GM12878 (cell line): ENCODE results near the gene CSRP1. TPM values are rescaled to one million over a fixed set of nuclear protein-coding genes. Genes with fewer than 3 reads are reported as not detected.

ENCODE experiments used
- ATAC-seq: fragments of 200-7000 bp; cut with Tn5 transposase; 3 replicates; pipeline ENCODE4 v1.9.1; 2020; ENCODE audit warnings: mild to moderate bottlenecking, moderate library complexity
- BruUV-seq: library from RNA; stranded (reverse); fragments of 400-500 nt; replicated peaks from 2 replicates; lab custom pipeline; 2021; lab: Mats Ljungman, UMichigan
- CTCF ChIA-PET: fragments of 300-600 bp; sonication (Branson Sonifier 250); formaldehyde crosslinking; extraction: SDS; loops from one replicate; lab custom pipeline; 2021; ENCODE audit warnings: inconsistent platforms; lab: Yijun Ruan, JAX
- POLR2A ChIA-PET: fragments of 350-600 bp; formaldehyde crosslinking; extraction: SDS; loops from one replicate; lab custom pipeline; 2021; ENCODE audit warnings: inconsistent platforms; lab: Charles Lee
- RAD21 ChIA-PET: fragments of 300-600 bp; sonication (Branson Sonifier 250); formaldehyde crosslinking; loops from one replicate; lab custom pipeline; 2023; ENCODE audit warnings: antibody characterized with exemption; ENCODE audit not compliant: unreplicated experiment; lab: Charles Lee
- SMC1A ChIA-PET: fragments of 300-600 bp; sonication (Branson Sonifier 250); formaldehyde crosslinking; loops from one replicate; lab custom pipeline; 2023; ENCODE audit not compliant: unreplicated experiment, uncharacterized antibody; lab: Charles Lee
- DNase-seq: peaks from one replicate; pipeline ENCODE4 v3.0.0-alpha.2; 2011; ENCODE audit warnings: low read depth, low spot score
- FAIRE-seq: peaks from 3 replicates; lab custom pipeline; 2011; peaks lifted over from hg19 to GRCh38; lab: Jason Lieb, UNC
- H2AFZ ChIP-seq: 2 replicates; pipeline ENCODE4 v1.6.0; 2011; ENCODE audit warnings: low read depth, low read length, control low read depth; ENCODE audit not compliant: control insufficient read depth
- H3K27ac ChIP-seq: 2 replicates; pipeline ENCODE4 v1.5.1; 2011; ENCODE audit warnings: control low read depth; ENCODE audit not compliant: control insufficient read depth, insufficient read depth
- H3K27me3 ChIP-seq, 2 experiments: replicated peaks in 1 of 2; 2 replicates each; pipeline versions ENCODE4 v1.6.0 to v1.6.1; 2011; ENCODE audit warnings: low read length in 1 of 2; ENCODE audit not compliant: control insufficient read depth in 2 of 2, insufficient read depth in 2 of 2
- H3K36me3 ChIP-seq, 2 experiments: 2 replicates each; pipeline ENCODE4 v1.5.1; 2011; ENCODE audit warnings: low read length in 1 of 2; ENCODE audit not compliant: control insufficient read depth in 2 of 2, insufficient read depth in 2 of 2
- H3K4me1 ChIP-seq: 2 replicates; pipeline ENCODE4 v1.6.1; 2011; ENCODE audit warnings: mild to moderate bottlenecking, low read length, moderate library complexity, mixed read lengths; ENCODE audit not compliant: control insufficient read depth, insufficient read depth
- H3K4me2 ChIP-seq: 2 replicates; pipeline ENCODE4 v1.6.0; 2011; ENCODE audit warnings: control low read depth; ENCODE audit not compliant: control insufficient read depth, insufficient read depth
- H3K4me3 ChIP-seq: fragments of 200-600 bp; sonication (generic); 2 replicates; pipeline ENCODE4 v1.5.1; 2016
- H3K79me2 ChIP-seq: 2 replicates; pipeline ENCODE4 v1.6.0; 2011; ENCODE audit warnings: low read length; ENCODE audit not compliant: control insufficient read depth, insufficient read depth
- H3K9ac ChIP-seq: 2 replicates; pipeline ENCODE4 v1.8.0; 2011; ENCODE audit warnings: low read length, control low read depth, mixed read lengths; ENCODE audit not compliant: control insufficient read depth, insufficient read depth
- H3K9me3 ChIP-seq: replicated peaks from 3 replicates; pipeline ENCODE4 v1.5.1; 2011; ENCODE audit warnings: mild to moderate bottlenecking, low read length; ENCODE audit not compliant: control insufficient read depth, insufficient read depth
- H4K20me1 ChIP-seq: 2 replicates; pipeline ENCODE4 v1.6.0; 2011; ENCODE audit not compliant: control insufficient read depth, insufficient read depth
- ASH2L ChIP-seq: fragments of 300-600, 200-600 bp; sonication (generic); IDR thresholded peaks from 2 replicates; pipeline ENCODE4 v1.6.1; 2017; ENCODE audit warnings: low read depth, mild to moderate bottlenecking, borderline replicate concordance
- BHLHE40 ChIP-seq, 2 experiments: fragments of 450-650 bp in 1 of 2; IDR thresholded peaks; 2 replicates each; pipeline ENCODE4 v1.6.1; 2011 to 2017; ENCODE audit warnings: low read depth in 2 of 2, borderline replicate concordance in 1 of 2, improper control_type of control experiment in 1 of 2, low read length in 1 of 2, mild to moderate bottlenecking in 1 of 2
- BMI1 ChIP-seq: fragments of 450-650 bp; IDR thresholded peaks from 2 replicates; pipeline ENCODE4 v1.6.1; 2016; ENCODE audit warnings: mild to moderate bottlenecking, moderate library complexity, borderline replicate concordance
- BRCA1 ChIP-seq: IDR thresholded peaks from 2 replicates; pipeline ENCODE4 v1.6.1; 2011; ENCODE audit warnings: low read depth, low read length, improper control_type of control experiment
- CBX5 ChIP-seq: sonication (generic); IDR thresholded peaks from 2 replicates; pipeline ENCODE4 v1.6.1; 2016; ENCODE audit warnings: low read depth, moderate library complexity, mild to moderate bottlenecking, inconsistent platforms
- CEBPZ ChIP-seq: fragments of 150-350 bp; IDR thresholded peaks from 2 replicates; pipeline ENCODE4 v1.6.1; 2016; ENCODE audit warnings: low read depth, low read length
- CHD1 ChIP-seq: IDR thresholded peaks from 2 replicates; pipeline ENCODE4 v1.6.1; 2012; ENCODE audit warnings: low read depth, low read length, improper control_type of control experiment
- E2F4 ChIP-seq: IDR thresholded peaks from 2 replicates; pipeline ENCODE4 v1.6.1; 2012; ENCODE audit warnings: low read depth, low read length, improper control_type of control experiment
- E4F1 ChIP-seq: fragments of 450-650 bp; IDR thresholded peaks from 2 replicates; pipeline ENCODE4 v1.6.1; 2018; ENCODE audit warnings: borderline replicate concordance, mild to moderate bottlenecking; ENCODE audit not compliant: partially characterized antibody
- MTA2 ChIP-seq: fragments of 450-650 bp; IDR thresholded peaks from 2 replicates; pipeline ENCODE4 v1.6.1; 2016; ENCODE audit warnings: low read depth, mild to moderate bottlenecking, moderate library complexity
- PAX8 ChIP-seq: fragments of 450-650 bp; IDR thresholded peaks from 2 replicates; pipeline ENCODE4 v1.6.1; 2017; ENCODE audit warnings: mild to moderate bottlenecking, moderate library complexity
- PML ChIP-seq: IDR thresholded peaks from 2 replicates; pipeline ENCODE4 v1.6.1; 2012; ENCODE audit warnings: low read length, inconsistent platforms
- POLR2AphosphoS5 ChIP-seq: IDR thresholded peaks from 2 replicates; pipeline ENCODE4 v1.6.1; 2011; ENCODE audit warnings: mild to moderate bottlenecking, low read length, inconsistent platforms
- RAD51 ChIP-seq: fragments of 450-650 bp; IDR thresholded peaks from 2 replicates; pipeline ENCODE4 v1.6.1; 2016; ENCODE audit warnings: moderate library complexity, mild to moderate bottlenecking, inconsistent platforms
- RFX5 ChIP-seq: IDR thresholded peaks from 2 replicates; pipeline ENCODE4 v1.6.1; 2011; ENCODE audit warnings: low read depth, low read length, improper control_type of control experiment
- TAF1 ChIP-seq: IDR thresholded peaks from 2 replicates; pipeline ENCODE4 v1.6.1; 2011; ENCODE audit warnings: mild to moderate bottlenecking, low read depth, low read length, borderline replicate concordance
- USF2 ChIP-seq: IDR thresholded peaks from 2 replicates; pipeline ENCODE4 v1.6.1; 2011; ENCODE audit warnings: low read depth, low read length, improper control_type of control experiment, borderline replicate concordance
- WGBS: methylation state at CpG from one replicate; pipeline ENCODE4 v1.1.6; 2016; ENCODE audit warnings: low lambda C conversion rate; ENCODE audit not compliant: insufficient replicate concordance, insufficient coverage; ENCODE audit errors: missing lambda C conversion rate; 5-methylcytosine and 5-hydroxymethylcytosine counted together
- in situ Hi-C: fragments of 300-500 bp; cut with MboI; formaldehyde crosslinking; loops from 9 replicates; pipeline ENCODE4 v1.14.3; 2018; ENCODE audit warnings: mixed read lengths
- intact Hi-C: fragments of 100-400 bp; cut with micrococcal nuclease; formaldehyde crosslinking; loops from one replicate; pipeline ENCODE4 v1.14.2; 2022; ENCODE audit not compliant: unreplicated experiment
- polyA plus RNA-seq, 11 experiments: library from polyadenylated mRNA; depleted of rRNA in 4 of 11; unstranded in 6 of 11; stranded (reverse) in 5 of 11; fragments of >200 nt; fragmentation: Nextera tagmentation in 4 of 11; fragmentation: Illumina TruSeq in 1 of 11; extraction: Ambion mirVana in 4 of 11; extraction: Trizol in 1 of 11; gene quantifications; 1 replicate in 1 of 11; 2 replicates in 10 of 11; pipeline versions ENCODE4 v1.2.1 to v1.2.3, GENCODE V29; 2011 to 2016; ENCODE audit warnings: inconsistent platforms in 2 of 11, missing spikeins in 2 of 11, low read depth in 1 of 11
- total RNA-seq, 4 experiments: library from RNA; depleted of rRNA in 3 of 4; stranded (reverse); fragments of >200 nt in 3 of 4; fragmentation: Illumina TruSeq in 1 of 4; extraction: Trizol in 1 of 4; gene quantifications; 2 replicates each; pipeline versions ENCODE4 v1.2.1 to v1.2.3, GENCODE V29; 2013 to 2021

CSRP1 gene
- total and polyA plus RNA-seq, 10 of the 15 experiments (the other 5 are each of a cell fraction or from before 2014, with no cell fraction given), result 23.4 to 99.2 (median 80.7) TPM

GRCh38 chr1:201508809-201509208, 1.9 kb upstream of the CSRP1 start:
- no peak for FAIRE-seq
- ChIA-PET POLR2A (interaction anchor here (2.2 to 3.4 kb wide), 2 partner anchors 22 to 26 kb away, joined by 6 to 17 read pairs; no protein-coding TSS in a partner anchor), CTCF (interaction anchor here (0.9 to 11.2 kb wide), 5 partner anchors 25 to 124 kb away, joined by 3 to 814 read pairs (median 50); no protein-coding TSS in a partner anchor), SMC1A (interaction anchor here (1.1 to 18.7 kb wide), 3 partner anchors 8 to 59 kb away, joined by 3 to 514 read pairs (median 56); no protein-coding TSS in a partner anchor), RAD21 (interaction anchor here (0.6 to 15.3 kb wide), 4 partner anchors 9 to 81 kb away, joined by 3 to 505 read pairs (median 75); no protein-coding TSS in a partner anchor)
- Histone ChIP-seq H3K4me2 (no peak overlapping the region), H3K27me3 (no peaks in the 10 kb centered on the region), H3K9me3 (no peaks in the 10 kb centered on the region), H4K20me1 (no peaks in the 10 kb centered on the region), H2AFZ (no peak overlapping the region), H3K36me3 (no peaks in the 10 kb centered on the region), H3K4me3 (no peak overlapping the region), H3K4me1 (peaks cover 49% of the 10 kb centered on the region), H3K79me2 (peaks cover 27% of the 10 kb centered on the region)
- whole genome bisulfite sequencing, result 96% methylated on average over 2 of the region's 2 CpGs
- intact Hi-C loops, result no loop called here
- in situ Hi-C loops, result no loop called here
- TF ChIP-seq E4F1 (no peak), MTA2 (no peak), RAD51 (no peak), PAX8 (no peak), CHD1 (no peak), POLR2AphosphoS5 (no peak), BRCA1 (no peak), BHLHE40 (IDR thresholded peaks at IDR 0.05; ENCODE audit: borderline replicate concordance in 1 of 2, low read depth in 2 of 2, low read length in 1 of 2) (no peak), RFX5 (no peak), PML (no peak), CBX5 (no peak), CEBPZ (no peak), USF2 (no peak), E2F4 (no peak), TAF1 (no peak), BMI1 (no peak), ASH2L (no peak)
- TF ChIP-seq, all 136 proteins: peak for 0
- BruUV-seq, result no TSS peak
- DNase-seq (no peak), ATAC-seq (no peak)
- Histone ChIP-seq H3K27ac (no peak overlapping the region), H3K9ac (no peak overlapping the region)
